ENCODE measurements around the gene SLF2.

SLF2 gene

DNA sequence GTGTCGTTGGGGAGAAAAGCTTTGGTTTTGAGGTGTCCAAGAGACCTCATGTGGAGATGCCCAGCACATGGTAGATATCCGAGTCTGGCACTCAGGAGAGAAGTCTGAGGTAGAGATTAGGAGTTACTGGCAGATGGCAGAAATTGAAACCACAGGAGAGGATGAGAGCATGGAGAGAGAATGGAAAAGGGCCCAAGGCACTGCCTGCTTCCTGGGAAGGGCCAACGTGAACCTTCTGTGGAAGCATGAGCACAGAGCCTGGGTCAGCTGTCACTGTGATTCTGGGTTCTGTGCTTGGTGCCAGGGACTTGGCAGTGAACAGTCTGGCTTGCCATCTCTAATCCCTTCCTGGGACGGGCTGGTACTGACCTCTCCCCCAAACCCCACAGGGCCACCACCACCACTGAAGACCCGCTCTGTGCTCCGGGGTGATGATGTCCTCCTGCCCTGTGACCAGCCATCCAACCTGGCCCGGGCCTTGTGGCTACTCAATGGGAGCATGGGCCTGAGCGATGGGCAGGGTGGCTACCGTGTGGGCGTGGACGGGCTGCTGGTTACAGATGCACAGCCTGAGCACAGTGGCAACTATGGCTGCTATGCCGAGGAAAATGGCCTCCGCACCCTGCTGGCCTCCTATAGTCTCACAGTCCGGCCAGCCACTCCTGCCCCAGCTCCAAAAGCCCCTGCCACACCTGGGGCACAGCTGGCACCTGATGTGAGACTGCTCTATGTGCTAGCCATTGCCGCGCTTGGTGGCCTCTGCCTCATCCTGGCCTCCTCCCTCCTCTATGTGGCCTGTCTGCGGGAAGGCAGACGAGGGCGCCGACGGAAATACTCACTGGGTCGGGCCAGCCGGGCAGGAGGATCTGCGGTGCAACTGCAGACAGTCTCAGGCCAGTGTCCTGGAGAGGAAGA lies 70.4 kb downstream of the SLF2 start:
- DNase-seq, result no peak

DNA sequence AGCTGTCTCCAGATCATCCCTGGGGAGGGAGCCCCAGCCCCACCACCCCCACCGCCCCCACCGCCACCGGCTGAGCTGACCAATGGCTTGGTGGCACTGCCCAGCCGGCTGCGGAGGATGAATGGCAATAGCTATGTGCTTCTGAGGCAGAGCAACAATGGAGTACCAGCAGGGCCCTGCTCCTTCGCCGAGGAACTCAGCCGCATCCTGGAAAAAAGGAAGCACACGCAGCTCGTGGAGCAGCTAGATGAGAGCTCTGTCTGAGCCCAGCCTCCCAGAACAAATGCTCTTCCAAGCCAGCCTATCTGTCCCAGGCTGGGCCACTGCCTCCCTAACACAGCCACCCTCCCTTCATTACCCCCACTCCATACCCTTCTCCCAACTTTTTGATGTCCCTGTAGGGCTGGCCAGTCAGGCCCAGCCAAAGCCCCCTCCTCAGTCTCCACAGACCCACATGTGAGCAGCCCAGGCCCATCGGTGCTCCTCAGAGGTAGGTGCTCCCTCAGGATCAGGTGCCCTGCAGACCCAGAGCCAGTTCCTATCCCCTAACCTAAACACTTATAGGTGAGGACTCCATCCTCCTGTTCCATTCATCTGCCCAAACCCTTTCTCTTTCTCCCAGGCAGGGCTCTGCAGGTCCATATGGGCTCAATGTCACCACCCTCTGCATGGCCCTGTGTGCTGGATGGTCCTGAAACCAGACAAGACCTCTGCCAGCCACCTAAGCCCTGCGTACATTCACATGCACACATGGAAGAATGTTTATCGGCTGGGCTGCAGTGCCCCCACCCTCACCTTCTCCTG lies 71.3 kb downstream of the SLF2 start:
- DNase-seq, result no peak

DNA sequence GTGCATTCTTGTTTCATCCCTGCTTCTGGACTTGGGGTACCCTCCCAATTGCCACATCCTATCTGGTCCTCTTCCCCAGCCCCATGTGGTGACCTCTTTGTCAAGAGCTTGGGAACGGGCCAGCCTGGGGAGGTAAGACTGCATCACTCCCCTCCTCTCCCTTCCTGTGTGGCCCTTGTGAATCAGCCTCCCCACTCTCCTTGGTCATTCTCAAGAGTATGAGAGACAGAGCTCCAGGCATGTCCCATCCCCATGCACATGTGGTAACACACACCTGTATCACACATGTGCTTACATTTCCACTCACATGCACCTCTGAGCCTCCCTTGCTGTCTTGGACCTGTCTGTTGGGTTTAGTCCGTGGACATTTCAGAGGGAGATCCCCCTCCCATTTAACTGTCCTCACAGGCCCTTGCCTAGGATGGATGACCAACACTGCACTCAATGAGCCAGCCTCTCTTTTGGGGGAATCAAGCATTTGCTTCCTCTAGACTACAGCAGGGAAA lies 72.0 kb downstream of the SLF2 start:
- no peak for DNase-seq

DNA sequence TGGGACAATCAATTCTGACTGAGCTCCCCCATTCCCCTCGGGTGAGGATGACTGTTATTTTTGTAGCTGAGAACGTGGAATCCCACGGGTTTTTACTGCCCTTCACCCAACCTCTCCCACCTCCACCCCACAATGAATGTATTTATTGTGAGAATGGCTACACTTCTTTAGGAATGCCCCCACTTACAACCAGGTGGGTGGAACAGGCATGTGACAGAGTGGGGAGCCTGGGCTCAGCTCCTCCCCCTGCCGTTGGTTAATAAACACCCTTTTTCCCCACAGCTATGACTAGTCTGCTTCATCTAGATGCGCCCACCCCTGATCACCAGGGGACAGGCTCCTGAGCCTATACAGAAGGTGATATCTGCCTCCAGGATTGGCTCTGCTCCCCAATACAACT lies 72.6 kb downstream of the SLF2 start:
- no peak for DNase-seq

DNA sequence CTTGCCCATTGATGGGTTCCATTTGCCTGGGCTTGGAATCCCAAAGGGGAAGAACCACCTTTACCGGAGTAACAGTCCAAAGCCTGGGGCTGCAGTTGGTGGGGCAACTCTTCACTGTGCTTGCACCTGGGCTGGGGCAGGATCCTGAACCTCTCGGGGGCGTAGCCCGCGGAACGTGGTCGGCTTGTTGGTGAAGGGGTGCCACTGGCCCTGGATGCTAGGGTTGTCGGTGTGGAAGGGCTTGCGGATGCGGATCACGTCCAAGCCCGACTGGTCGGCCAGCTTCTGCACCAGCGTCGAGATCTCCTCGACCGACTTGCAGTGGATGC lies 73.8 kb downstream of the SLF2 start:
- DNase-seq, result no peak

DNA sequence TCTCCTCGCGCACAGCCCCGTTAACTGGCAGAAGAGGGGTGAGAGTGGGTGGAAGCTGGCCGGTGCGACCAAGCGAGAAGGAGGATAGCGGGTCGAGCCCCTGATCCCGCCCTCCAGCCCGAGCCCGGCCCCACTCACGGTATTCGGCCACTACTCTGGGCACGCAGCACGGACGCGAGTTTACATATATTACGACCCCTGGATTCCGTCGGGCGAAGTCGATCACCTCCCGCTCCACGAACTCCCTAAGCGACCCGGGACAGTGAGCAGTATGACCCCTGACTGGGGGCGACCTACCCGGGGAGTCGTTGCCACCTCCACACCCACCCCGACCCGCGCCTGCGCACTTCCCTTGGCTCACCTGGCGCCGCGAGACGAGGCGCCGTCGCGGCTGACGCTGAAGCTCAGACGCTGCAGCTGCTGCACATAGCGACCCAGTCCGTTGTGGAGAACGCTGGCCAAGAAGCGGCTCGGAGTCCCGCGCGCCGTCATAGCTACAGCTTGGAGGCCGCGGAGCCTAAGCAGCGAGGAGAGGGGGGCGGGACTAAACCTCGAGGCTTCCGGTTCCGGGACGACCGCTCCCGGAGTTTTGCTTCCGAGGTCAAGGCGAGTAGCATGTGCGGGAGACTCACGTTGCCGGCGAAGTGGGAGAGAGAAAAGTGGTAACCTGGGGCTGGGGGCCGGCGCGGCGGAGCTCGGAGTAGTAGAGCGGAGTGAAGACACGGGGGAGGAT lies 74.4 kb downstream of the SLF2 start, which contains the start of the genes MRPL43 and TWNK:
Gene MRPL43, minus strand, starts transcription at position 546 of the 733 bp plus-strand sequence. Its CDS starts 54 bp downstream, at position 492.
Gene TWNK, plus strand, starts transcription at position 592 of the 733 bp plus-strand sequence. CDS start 668 bp downstream, outside the sequence.
- DNase-seq, result peak; percentile 90

DNA sequence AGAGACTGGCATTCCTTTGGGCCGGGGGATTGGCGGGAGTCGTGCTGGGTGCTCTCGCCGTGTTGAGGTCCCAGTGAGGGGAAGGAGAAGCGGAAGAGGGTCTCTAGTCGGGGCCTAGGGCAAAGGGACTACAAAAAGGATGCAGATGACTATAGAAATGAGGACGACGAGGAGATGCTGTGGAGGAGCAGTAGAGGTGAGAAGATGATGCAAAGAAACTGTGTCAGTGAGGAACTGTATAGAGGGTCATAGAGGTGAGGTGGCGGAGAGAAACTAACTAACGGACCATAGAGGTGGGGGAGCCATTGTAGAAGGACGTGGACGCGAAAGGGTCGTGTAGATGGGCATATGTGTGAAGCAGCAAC lies 74.9 kb downstream of the SLF2 start:
- DNase-seq, result no peak

DNA sequence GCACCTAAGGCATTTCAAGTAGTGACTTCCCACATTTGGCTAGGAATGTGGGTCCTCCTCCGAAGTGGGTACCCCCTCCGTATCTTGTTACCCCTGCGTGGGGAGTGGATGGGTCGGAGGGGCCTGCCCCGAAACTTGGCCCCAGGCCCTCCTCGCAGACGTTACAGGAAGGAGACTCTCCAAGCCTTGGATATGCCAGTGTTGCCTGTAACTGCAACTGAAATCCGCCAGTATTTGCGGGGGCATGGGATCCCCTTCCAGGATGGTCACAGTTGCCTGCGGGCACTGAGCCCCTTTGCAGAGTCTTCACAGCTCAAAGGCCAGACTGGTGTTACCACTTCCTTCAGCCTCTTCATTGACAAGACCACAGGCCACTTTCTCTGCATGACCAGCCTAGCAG lies 75.4 kb downstream of the SLF2 start:
- DNase-seq, result no peak

DNA sequence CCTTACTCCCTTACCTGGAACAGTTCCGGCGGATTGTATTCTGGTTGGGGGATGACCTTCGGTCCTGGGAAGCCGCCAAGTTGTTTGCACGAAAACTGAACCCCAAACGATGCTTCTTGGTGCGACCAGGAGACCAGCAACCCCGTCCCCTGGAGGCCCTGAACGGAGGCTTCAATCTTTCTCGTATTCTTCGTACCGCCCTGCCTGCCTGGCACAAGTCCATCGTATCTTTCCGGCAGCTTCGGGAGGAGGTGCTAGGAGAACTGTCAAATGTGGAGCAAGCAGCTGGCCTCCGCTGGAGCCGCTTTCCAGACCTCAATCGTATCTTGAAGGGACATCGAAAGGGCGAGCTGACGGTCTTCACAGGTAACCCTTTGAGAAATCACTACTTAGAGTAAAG lies 76.3 kb downstream of the SLF2 start:
- DNase-seq, result no peak

DNA sequence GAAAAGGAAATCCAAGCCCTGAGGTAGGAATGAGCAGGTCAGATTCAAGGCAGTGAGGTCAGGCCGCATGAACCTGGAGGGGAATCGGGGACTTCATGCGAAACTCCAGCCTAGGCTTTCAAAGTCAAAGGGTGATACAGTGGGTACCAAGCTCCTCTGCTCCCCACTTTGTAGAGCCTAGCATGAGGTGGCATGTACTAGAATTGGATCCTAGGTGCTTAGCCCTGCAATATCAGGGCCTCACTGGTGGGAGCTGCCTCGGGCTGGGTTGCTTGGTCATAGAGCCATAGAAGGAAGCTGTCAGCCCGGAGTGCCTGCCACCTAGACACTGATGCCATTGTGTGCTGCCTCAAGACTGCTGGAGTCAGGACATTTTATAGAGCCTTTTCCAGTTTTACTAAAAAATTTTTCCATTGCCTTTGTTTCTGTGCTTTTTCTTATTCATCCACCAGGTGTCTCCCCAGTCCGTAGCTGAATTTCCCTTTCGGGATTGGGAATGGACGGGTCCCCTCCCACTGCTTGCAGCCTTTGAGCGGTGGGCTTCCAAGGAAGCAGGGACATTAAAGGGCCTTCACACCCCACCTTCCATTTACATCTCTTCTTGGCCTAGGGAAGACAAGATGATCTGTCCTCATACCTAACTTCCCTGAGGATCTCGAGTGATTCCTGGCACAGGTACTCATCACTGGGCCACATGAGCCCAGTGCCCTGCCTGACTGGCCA lies 81.4 kb downstream of the SLF2 start:
- DNase-seq, result no peak

DNA sequence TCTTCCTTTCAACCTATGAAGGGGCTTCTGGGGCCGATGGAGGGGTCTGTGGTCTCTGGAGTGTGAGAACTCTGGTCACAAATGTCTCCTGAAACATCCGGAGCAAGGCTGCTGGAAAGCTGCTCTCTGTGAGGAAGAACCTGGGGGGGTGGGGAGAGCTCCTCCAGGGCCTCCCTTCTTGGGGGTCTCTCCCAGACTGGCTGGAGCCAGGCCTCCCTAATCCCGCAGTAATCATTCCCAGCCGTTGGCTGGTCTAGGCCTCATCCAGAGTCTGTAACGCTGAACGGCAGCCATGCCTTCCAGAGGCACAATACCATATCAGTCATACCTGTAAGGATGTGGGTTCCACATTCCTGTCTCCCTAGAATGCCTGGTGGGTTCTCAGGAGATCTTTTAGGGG lies 82.4 kb downstream of the SLF2 start:
- DNase-seq, result no peak

DNA sequence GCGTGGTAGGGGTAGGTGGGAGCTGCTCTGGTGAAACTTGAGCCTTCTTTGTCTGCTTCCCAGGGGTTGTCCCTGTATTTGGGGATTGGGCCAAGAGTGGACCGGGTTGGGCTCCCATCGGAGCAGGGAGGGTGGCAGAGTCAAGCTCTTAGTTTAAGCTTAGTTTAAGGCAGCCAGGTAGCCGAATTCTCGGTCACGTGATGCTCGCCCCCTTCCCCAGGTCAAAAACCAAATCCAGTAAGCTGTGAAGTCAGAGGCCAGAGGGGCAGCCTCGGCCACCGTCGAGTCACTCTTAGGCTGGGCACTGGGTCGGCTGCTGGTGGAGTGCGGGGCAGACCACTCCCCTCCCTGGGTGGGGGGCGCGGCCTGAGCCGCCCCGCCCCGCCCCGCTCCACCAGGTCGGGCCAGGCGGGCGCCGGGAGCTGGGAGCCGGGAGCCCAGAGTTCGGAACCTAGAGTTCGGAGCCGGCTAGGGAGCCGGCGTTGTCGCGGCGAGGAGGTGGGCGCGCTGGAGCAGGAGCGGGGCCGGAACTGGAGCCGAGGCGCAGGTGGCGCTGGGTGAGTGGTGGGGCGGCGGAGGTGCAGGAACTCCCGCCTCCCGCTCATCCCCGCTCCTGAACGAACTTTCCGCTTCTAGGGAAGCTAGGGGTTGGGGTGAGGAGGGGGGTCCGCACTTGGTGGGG lies 84.1 kb downstream of the SLF2 start:
- DNase-seq, result peak; percentile 44

DNA sequence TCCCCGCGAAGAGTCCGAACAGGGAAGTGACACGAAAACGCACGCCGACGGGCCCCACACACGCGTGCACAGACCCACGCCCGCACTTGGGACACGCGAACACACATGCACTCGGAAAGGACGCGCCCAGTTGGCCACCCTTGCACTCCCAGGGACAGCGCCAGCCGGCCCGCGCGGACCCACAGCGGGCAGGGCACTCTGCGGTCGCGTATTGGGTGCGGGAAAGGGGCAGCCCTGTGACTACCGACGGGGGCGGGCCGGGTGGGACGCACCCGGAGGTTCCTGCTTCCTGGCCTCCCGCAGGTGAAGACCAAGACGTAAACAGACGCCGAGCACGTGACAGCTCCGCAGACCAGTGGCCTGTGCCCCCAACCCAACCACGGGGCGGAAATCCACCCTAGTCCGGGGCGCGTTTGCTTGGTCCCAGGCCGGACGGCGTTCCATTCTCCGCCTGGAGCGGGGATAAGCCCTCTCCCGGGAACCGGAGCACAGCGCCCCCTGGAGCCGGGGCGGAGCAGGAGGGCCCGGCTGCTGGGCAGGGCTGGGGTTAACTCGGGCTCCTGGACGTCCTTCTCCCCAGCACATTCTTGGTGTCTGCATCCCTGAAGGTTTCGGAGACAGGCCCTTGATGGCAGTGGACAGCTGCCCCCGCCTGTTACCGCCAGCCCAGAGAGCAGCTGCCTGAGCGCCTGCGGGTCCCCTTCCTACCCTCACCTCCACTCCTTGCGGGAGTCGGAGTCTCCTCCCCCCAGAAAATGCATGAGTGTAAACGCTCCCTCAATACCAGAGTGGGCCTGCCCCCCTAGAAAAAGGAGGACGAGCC lies 84.8 kb downstream of the SLF2 start:
- DNase-seq, result peak; percentile 78

DNA sequence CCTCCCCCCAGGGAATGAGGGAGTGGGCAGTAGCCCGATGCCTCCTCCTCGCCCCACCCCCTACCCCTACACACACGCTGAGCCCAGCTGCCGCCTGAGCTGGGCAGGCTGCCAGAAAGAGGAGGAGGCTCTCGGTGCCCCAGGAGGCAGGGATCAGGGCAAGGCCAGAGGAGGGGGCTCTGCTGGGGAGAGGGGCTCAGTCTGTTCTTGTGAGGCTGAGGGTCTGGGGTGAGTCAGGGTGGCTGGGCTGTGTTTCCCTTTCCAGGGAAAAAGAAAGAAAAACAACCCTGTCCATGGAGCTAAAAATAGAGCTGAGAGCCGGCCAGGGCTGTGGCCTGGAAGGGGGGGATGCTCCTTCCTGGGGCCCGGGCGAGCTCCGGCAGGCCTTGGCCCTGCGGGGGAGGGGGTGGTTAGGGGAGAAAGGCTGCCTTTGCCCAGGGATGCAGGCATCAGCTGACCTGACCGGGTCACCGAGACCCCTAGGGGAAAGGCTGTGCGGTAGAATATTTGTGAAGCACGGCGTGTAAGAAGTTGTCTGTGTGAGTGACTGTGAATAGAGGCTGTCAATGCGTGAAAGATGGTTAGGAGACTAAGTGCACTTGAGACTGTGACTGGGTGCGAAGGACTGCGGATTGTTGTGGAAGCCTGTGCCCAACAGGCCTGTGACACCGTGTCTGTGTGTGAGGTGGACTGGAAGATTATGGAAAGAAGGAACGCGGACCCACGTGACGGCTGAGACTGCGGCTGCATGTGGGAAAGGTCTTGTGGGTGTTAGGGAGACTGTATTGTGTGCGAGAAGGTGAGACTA lies 85.6 kb downstream of the SLF2 start:
- DNase-seq, result peak; percentile 67

DNA sequence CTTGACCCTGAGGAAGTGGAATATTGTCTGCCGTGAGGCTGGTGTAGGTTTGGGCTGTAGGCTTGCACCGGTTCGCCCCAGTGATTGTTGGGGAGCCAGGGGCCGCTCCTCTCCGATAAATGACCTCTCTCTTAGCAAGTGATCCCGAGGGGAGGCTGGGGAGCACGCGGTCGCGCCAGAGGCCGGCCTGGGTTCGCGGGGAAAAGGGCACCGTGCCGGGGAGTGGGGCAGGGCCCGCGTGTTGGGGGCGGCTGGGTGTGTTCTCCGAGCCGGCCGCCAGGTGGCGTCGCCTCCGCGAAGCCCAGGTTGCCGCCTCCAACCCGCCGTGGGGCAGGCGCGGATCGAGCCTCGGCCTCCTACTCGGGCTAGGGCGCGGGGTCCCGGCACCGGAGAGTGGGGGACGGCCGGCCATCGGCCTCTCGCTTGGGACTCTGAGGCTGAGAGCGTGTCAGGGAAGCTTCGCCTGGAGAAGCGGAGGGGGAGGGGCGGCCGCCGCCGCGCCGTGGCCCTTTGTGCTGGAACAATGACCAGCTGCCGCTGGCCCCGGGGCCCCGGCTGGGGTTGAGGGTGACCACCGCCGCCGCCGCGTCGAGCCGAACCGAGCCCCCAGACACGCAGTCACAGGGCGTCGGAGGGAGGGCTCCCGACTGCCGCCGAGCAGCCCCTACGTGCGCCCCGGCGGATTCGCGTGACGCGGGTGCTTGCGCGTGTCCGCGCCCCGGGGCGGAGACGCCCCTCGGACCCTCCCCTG lies 86.4 kb downstream of the SLF2 start:
- DNase-seq, result peak; percentile 82

DNA sequence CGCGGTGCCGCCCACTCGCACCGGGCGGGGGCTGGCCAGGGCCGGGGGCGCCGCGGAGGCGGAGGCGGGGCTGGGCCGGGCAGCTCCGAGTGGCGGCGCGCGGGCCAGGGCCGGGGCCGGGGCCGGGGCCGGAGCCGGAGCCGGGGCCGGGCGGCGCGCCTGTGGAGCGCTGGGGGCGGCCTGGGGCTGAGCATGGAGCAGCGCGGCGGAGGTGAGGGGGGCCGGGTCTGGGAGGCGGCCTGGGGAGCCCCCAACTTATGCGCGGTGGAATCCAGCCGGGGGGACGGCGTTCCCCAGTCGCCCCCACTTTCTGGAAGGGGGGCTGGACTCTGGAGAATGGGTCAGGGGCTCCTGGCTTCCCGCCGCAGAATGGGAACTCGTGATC lies 87.0 kb downstream of the SLF2 start, which contains the start of gene LZTS2:
Gene LZTS2, plus strand, starts transcription at position 67 of the 385 bp plus-strand sequence. CDS start 2,731 bp downstream, outside the sequence.
- no peak for DNase-seq

DNA sequence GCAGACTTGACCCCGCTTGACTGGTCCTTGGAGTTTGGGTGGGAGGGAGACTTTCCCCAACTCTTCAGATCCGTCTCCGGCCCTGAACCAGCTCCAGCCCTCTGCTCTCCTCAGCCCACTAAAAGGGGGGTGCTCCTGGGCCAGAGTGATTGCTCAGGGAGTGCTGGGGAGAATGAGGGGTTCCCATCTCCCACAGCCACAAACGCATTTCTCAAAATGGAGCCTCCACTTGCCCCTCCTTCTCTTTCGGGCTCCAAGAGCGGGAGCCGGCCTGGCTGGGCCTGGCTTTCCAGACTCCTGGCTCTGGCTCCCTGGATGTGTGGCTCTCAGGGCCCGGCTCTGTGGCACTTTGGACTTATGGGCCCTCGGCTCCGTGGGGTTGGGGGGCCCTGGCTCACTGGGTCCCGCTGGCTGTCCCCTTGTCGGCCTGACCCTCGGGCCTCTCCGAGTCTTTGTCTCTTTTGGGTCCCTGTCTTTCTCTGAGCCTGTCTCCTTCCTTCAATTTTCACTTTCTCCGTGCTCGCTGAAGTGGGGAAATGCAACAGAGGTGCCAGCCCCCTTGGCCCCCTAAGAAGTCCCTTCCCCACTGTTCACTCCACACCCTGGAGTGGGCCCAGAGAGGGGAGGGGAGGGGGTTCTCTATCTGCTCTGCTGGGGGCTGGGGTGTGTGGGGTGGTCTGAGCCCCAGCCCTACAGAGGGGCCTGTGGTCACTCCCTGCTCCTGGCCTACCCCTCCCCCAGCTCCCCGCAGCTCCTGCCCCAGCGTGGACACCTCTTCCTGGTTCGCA lies 87.6 kb downstream of the SLF2 start:
- no peak for DNase-seq
